Measurements from ENCODE around the gene KREMEN1. TPM values are rescaled to one million over a fixed set of nuclear protein-coding genes. Genes with fewer than 3 reads are reported as not detected.

KREMEN1 gene
- total and polyA plus RNA-seq, 2 of the 4 experiments (the other 2 are of a cell fraction): 2.9 to 4.6 TPM

GRCh38 chr22:29209624-29209929, 136.7 kb downstream of the KREMEN1 start:
- H3K18ac ChIP-seq (ENCODE audit: low read depth, low read length): no peak overlapping the region
- no peak overlapping the region for H2BK15ac ChIP-seq (ENCODE audit: low read depth, low read length)
- WGBS, 2 experiments (ENCODE audit: extremely low coverage in 2 of 2, insufficient read length in 1 of 2): 100% methylated on average over 2 of the region's 3 CpGs; no CpG with 5 or more reads in 1 of the 2 experiments
- no peaks in the 10 kb centered on the region for H3K9me3 ChIP-seq (ENCODE audit: control insufficient read depth, insufficient read depth, low read length)
- peaks cover 4% of the 10 kb centered on the region; the same call in 1 of the 2 replicates for H3K9me1 ChIP-seq (ENCODE audit: insufficient read depth, low read length)
- ChIA-PET POLR2A (ENCODE audit: unreplicated experiment) (no interaction called here), CTCF (no interaction called here)
- no peaks in the 10 kb centered on the region for H3K4me1 ChIP-seq (ENCODE audit: control insufficient read depth, insufficient read depth, low read length)
- no peak overlapping the region for H2AK9ac ChIP-seq (replicated peaks; ENCODE audit: low read depth, low read length, poor library complexity)
- H2BK5ac ChIP-seq (ENCODE audit: low read depth, low read length, poor library complexity, severe bottlenecking): no peak overlapping the region
- H4K8ac ChIP-seq (ENCODE audit: low read depth in 2 of 2, low read length in 2 of 2): no peak overlapping the region
- H3K4me2 ChIP-seq (ENCODE audit: low read depth, low read length): no peak overlapping the region
- no peak overlapping the region for H2AFZ ChIP-seq (replicated peaks; ENCODE audit: low read length, poor library complexity)
- in situ Hi-C loops (cut with MboI; ENCODE audit: low sequenced_read_pairs): no loop called here
- H3K36me3 ChIP-seq (ENCODE audit: control insufficient read depth, insufficient read depth, low read length): no peaks in the 10 kb centered on the region
- H3K14ac ChIP-seq (replicated peaks; ENCODE audit: low read depth, low read length): no peak overlapping the region
- H3K79me1 ChIP-seq (ENCODE audit: low read depth in 1 of 2, low read length in 2 of 2): no peaks in the 10 kb centered on the region
- H4K20me1 ChIP-seq (ENCODE audit: insufficient read depth, low read length): no peaks in the 10 kb centered on the region; the same call in 1 of the 2 replicates
- no peak overlapping the region for H3K27ac ChIP-seq (ENCODE audit: insufficient read depth, low read length)
- H4K5ac ChIP-seq (ENCODE audit: low read depth, low read length): no peak overlapping the region
- no peak overlapping the region for H4K91ac ChIP-seq (ENCODE audit: insufficient read depth, low read depth, low read length)
- H2BK20ac ChIP-seq (ENCODE audit: low read depth, low read length): no peak overlapping the region
- no peak overlapping the region for H3K4ac ChIP-seq (ENCODE audit: low read depth, low read length)
- no peak overlapping the region for H3K56ac ChIP-seq (ENCODE audit: extremely low read depth, insufficient read depth, low read length)
- intact Hi-C loops (cut with micrococcal nuclease): no loop called here
- H2BK120ac ChIP-seq (ENCODE audit: low read depth, low read length): no peak overlapping the region
- ATAC-seq (ENCODE audit: low read depth): no peak
- no peak overlapping the region for H2AK5ac ChIP-seq (ENCODE audit: low read depth, low read length)
- peaks cover 20% of the 10 kb centered on the region for H3K27me3 ChIP-seq (ENCODE audit: control insufficient read depth, insufficient read depth, low read length)
- DNase-seq: no peak
- no TSS peak for BruUV-seq (replicated peaks)
- TF ChIP-seq CHD1 (IDR thresholded peaks at IDR 0.05; ENCODE audit: low read depth, low read length): no peak
- no peak for TF ChIP-seq RCOR1 (IDR thresholded peaks at IDR 0.05; ENCODE audit: insufficient replicate concordance, low read length)
- TF ChIP-seq SMC3 (IDR thresholded peaks at IDR 0.05; ENCODE audit: low read depth, low read length): no peak
- TF ChIP-seq MAZ (IDR thresholded peaks at IDR 0.05; ENCODE audit: borderline replicate concordance, low read depth, low read length): no peak
- TF ChIP-seq FOS (IDR thresholded peaks at IDR 0.05; ENCODE audit: low read depth, low read length): no peak
- TF ChIP-seq CEBPB (IDR thresholded peaks at IDR 0.05; ENCODE audit: low read depth, low read length): no peak
- no peak for TF ChIP-seq MAFK (IDR thresholded peaks at IDR 0.05; ENCODE audit: low read depth, low read length)
- no peak for TF ChIP-seq POLR2A (IDR thresholded peaks at IDR 0.05; ENCODE audit: low read depth, low read length)
- TF ChIP-seq RFX5 (IDR thresholded peaks at IDR 0.05; ENCODE audit: low read depth, low read length): no peak
- H3K23ac ChIP-seq (ENCODE audit: low read depth, low read length): no peak overlapping the region
- dilution Hi-C loops (cut with HindIII; ENCODE audit: low sequenced_read_pairs, unreplicated experiment): no loop called here
- no peak overlapping the region for H3K9ac ChIP-seq (ENCODE audit: low read depth, low read length)
- no peak overlapping the region for H3K4me3 ChIP-seq (ENCODE audit: insufficient read depth, low read depth, low read length)
